ENCODE results near the gene CXorf65.

DNA sequence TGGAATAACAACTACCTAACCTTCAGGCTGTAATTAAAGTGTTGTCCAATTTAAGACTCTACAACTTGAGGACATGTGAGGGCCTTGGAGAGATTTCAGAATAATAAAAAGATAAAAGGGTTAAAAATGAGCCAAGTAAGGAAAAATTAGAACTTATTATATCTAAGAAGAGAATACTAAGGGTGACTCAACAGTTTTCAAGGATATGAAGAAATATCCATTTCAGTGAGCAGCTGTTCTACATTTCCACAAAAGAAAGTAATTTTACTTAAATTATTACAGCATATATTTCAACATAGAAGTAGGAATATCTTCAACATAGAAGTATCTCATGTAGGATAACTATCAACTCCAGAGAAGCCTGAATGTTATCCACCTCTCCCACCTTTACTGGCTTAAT, 49.7 kb downstream of the CXorf65 start:
- TF ChIP-seq POLR2A (IDR thresholded peaks at IDR 0.05; ENCODE audit: low read length), result no peak
- TF ChIP-seq GATA1 (IDR thresholded peaks at IDR 0.05; ENCODE audit: low read depth, low read length), result no peak

Data from erythroblast (primary cell).